H1 (cell line): ENCODE measurements around the gene MAPK14. TPM values are rescaled to one million over a fixed set of nuclear protein-coding genes. Genes with fewer than 3 reads are reported as not detected.

Experiments
- CTCF ChIA-PET: fragments of 300-600 bp; sonication (Branson Sonifier 250); formaldehyde crosslinking; loops from one replicate; lab custom pipeline; 2021; ENCODE audit not compliant: partially characterized antibody; lab: Charles Lee
- POLR2A ChIA-PET: fragments of 300-600 bp; sonication (Branson Sonifier 250); formaldehyde crosslinking; loops from one replicate; lab custom pipeline; 2021; ENCODE audit warnings: inconsistent platforms; ENCODE audit not compliant: partially characterized antibody; lab: Charles Lee
- DNase-seq, 2 experiments: peaks; one replicate each; pipeline versions ENCODE4 v3.0.0 to v3.0.0-alpha.2; 2010 to 2022; ENCODE audit warnings: low spot score in 2 of 2, low read depth in 1 of 2, mixed read lengths in 1 of 2
- FAIRE-seq: peaks from 2 replicates; lab custom pipeline; 2011; peaks lifted over from hg19 to GRCh38; lab: Jason Lieb, UNC
- H2AFZ ChIP-seq: 2 replicates; pipeline ENCODE4 v1.8.1; 2012; ENCODE audit warnings: low read length, inconsistent platforms
- H2AK5ac ChIP-seq: 2 replicates; pipeline ENCODE4 v1.6.1; 2013; ENCODE audit warnings: low read depth, low read length
- H2BK120ac ChIP-seq: replicated peaks from 2 replicates; pipeline ENCODE3; 2013; ENCODE audit warnings: low read depth, low read length, inconsistent platforms
- H2BK12ac ChIP-seq: 2 replicates; pipeline ENCODE4 v1.6.1; 2013; ENCODE audit warnings: low read depth, low read length
- H2BK15ac ChIP-seq: 2 replicates; pipeline ENCODE4 v1.6.1; 2013; ENCODE audit warnings: low read length
- H2BK20ac ChIP-seq: 2 replicates; pipeline ENCODE4 v1.6.1; 2013; ENCODE audit warnings: low read length
- H2BK5ac ChIP-seq: 2 replicates; pipeline ENCODE4 v1.6.1; 2013; ENCODE audit warnings: low read depth, low read length
- H3K14ac ChIP-seq: 2 replicates; pipeline ENCODE4 v1.6.1; 2013; ENCODE audit warnings: inconsistent platforms; ENCODE audit not compliant: insufficient read length
- H3K18ac ChIP-seq: 2 replicates; pipeline ENCODE4 v1.6.1; 2013; ENCODE audit warnings: low read length; ENCODE audit errors: extremely low read depth
- H3K23ac ChIP-seq: 2 replicates; pipeline ENCODE4 v1.6.1; 2013; ENCODE audit warnings: inconsistent platforms; ENCODE audit not compliant: insufficient read length
- H3K23me2 ChIP-seq: 2 replicates; pipeline ENCODE4 v1.6.1; 2013; ENCODE audit warnings: low read depth, low read length
- H3K27ac ChIP-seq: 2 replicates; pipeline ENCODE4 v1.6.1; 2011; ENCODE audit warnings: low read depth, low read length, inconsistent platforms
- H3K27me3 ChIP-seq, 4 experiments: replicated peaks in 1 of 4; 1 replicate in 1 of 4; 2 replicates in 3 of 4; pipeline versions ENCODE4 v1.6.1 to v1.8.1; 2011 to 2013; ENCODE audit warnings: low read length in 3 of 4, mild to moderate bottlenecking in 3 of 4, inconsistent platforms in 2 of 4, mixed read lengths in 2 of 4, moderate library complexity in 1 of 4; ENCODE audit not compliant: control insufficient read depth in 3 of 4, insufficient read depth in 3 of 4; ENCODE audit errors: extremely low read depth in 1 of 4
- H3K36me3 ChIP-seq, 4 experiments: 2 replicates each; pipeline versions ENCODE4 v1.6.1 to v1.8.1; 2011 to 2013; ENCODE audit warnings: mild to moderate bottlenecking in 4 of 4, low read length in 3 of 4, moderate library complexity in 2 of 4, control low read depth in 1 of 4, inconsistent platforms in 1 of 4; ENCODE audit not compliant: insufficient read depth in 4 of 4, control insufficient read depth in 2 of 4
- H3K4ac ChIP-seq: replicated peaks from 2 replicates; pipeline ENCODE3; 2013; ENCODE audit warnings: low read length, low read depth, mixed read lengths, inconsistent platforms; ENCODE audit not compliant: insufficient read length
- H3K4me1 ChIP-seq, 4 experiments: replicated peaks in 1 of 4; 1 replicate in 1 of 4; 2 replicates in 3 of 4; pipeline versions ENCODE4 v1.6.1 to v1.8.1; 2011 to 2013; ENCODE audit warnings: low read length in 3 of 4, inconsistent platforms in 2 of 4, mixed read lengths in 1 of 4; ENCODE audit not compliant: insufficient read depth in 4 of 4, control insufficient read depth in 3 of 4
- H3K4me2 ChIP-seq, 2 experiments: 2 replicates each; pipeline versions ENCODE4 v1.6.1 to v1.8.1; 2011 to 2013; ENCODE audit warnings: low read depth in 2 of 2, low read length in 2 of 2, control low read depth in 1 of 2, inconsistent platforms in 1 of 2, mild to moderate bottlenecking in 1 of 2; ENCODE audit not compliant: insufficient read depth in 1 of 2
- H3K4me3 ChIP-seq, 4 experiments: fragments of 200-600, 300-600 bp in 1 of 4; sonication (generic), shearing (Covaris generic), sonication (Bioruptor Twin) in 1 of 4; 2 replicates each; pipeline versions ENCODE4 v1.5.1 to v1.8.1; 2011 to 2016; ENCODE audit warnings: low read length in 4 of 4, low read depth in 3 of 4, control low read depth in 2 of 4, inconsistent platforms in 2 of 4, mild to moderate bottlenecking in 2 of 4, mixed read lengths in 1 of 4, moderate library complexity in 1 of 4; ENCODE audit not compliant: insufficient read depth in 2 of 4; ENCODE audit errors: extremely low read depth in 1 of 4
- H3K56ac ChIP-seq: replicated peaks from 2 replicates; pipeline ENCODE3; 2013; ENCODE audit warnings: low read depth, mild to moderate bottlenecking, mixed read lengths, low read length, inconsistent platforms; ENCODE audit not compliant: insufficient read length
- H3K79me1 ChIP-seq: 2 replicates; pipeline ENCODE4 v1.6.1; 2013; ENCODE audit warnings: low read depth, low read length, control low read depth
- H3K79me2 ChIP-seq, 2 experiments: 2 replicates each; pipeline versions ENCODE4 v1.6.1 to v1.8.1; 2012 to 2013; ENCODE audit warnings: low read length in 2 of 2, mild to moderate bottlenecking in 2 of 2, inconsistent platforms in 1 of 2; ENCODE audit not compliant: insufficient read depth in 2 of 2, control insufficient read depth in 1 of 2
- H3K9ac ChIP-seq, 4 experiments: replicated peaks in 1 of 4; 1 replicate in 1 of 4; 2 replicates in 3 of 4; pipeline versions ENCODE4 v1.6.1 to v1.8.1; 2011 to 2013; ENCODE audit warnings: low read depth in 3 of 4, low read length in 3 of 4, control low read depth in 2 of 4, mild to moderate bottlenecking in 2 of 4, moderate library complexity in 2 of 4, inconsistent platforms in 1 of 4; ENCODE audit errors: extremely low read depth in 1 of 4
- H3K9me3 ChIP-seq, 2 experiments: 2 replicates each; pipeline versions ENCODE4 v1.6.1 to v1.8.1; 2012 to 2013; ENCODE audit warnings: mild to moderate bottlenecking in 2 of 2, moderate library complexity in 2 of 2, control low read depth in 1 of 2, inconsistent platforms in 1 of 2, low read depth in 1 of 2, low read length in 1 of 2, mixed read lengths in 1 of 2; ENCODE audit not compliant: insufficient read depth in 2 of 2
- H4K20me1 ChIP-seq, 2 experiments: replicated peaks in 1 of 2; 2 replicates each; pipeline versions ENCODE3 to v1.8.1; 2011 to 2013; ENCODE audit warnings: inconsistent platforms in 2 of 2, low read length in 2 of 2, mild to moderate bottlenecking in 1 of 2; ENCODE audit not compliant: insufficient read depth in 2 of 2, control insufficient read depth in 1 of 2
- H4K5ac ChIP-seq: 2 replicates; pipeline ENCODE4 v1.6.1; 2013; ENCODE audit warnings: low read length, low read depth, mixed read lengths, inconsistent platforms; ENCODE audit not compliant: insufficient read length
- H4K8ac ChIP-seq: 2 replicates; pipeline ENCODE4 v1.8.0; 2013; ENCODE audit warnings: mild to moderate bottlenecking, moderate library complexity, low read length, inconsistent platforms; ENCODE audit not compliant: insufficient read depth; ENCODE audit errors: extremely low read depth
- H4K91ac ChIP-seq: replicated peaks from 2 replicates; pipeline ENCODE3; 2013; ENCODE audit warnings: low read length, mixed read lengths, inconsistent platforms; ENCODE audit not compliant: insufficient read length
- CHD1 ChIP-seq: IDR thresholded peaks from 2 replicates; pipeline ENCODE4 v1.6.1; 2012; ENCODE audit warnings: low read depth, low read length, improper control_type of control experiment
- FOSL1 ChIP-seq: IDR thresholded peaks from 2 replicates; pipeline ENCODE4 v1.6.1; 2011; ENCODE audit warnings: mild to moderate bottlenecking, low read depth, low read length, moderate library complexity; ENCODE audit not compliant: insufficient read depth
- KDM4A ChIP-seq: IDR thresholded peaks from one replicate; pipeline ENCODE4 v1.7.1; 2012; ENCODE audit warnings: low read depth, mild to moderate bottlenecking, moderate library complexity, low read length, inconsistent platforms; ENCODE audit not compliant: severe bottlenecking
- MAFK ChIP-seq: IDR thresholded peaks from 2 replicates; pipeline ENCODE4 v1.6.1; 2012; ENCODE audit warnings: low read depth, mild to moderate bottlenecking, improper control_type of control experiment, low read length
- POLR2AphosphoS5 ChIP-seq: IDR thresholded peaks from 2 replicates; pipeline ENCODE4 v1.6.1; 2011; ENCODE audit warnings: low read depth, low read length
- RBBP5 ChIP-seq: IDR thresholded peaks from 2 replicates; pipeline ENCODE4 v1.7.1; 2012; ENCODE audit warnings: low read depth, mild to moderate bottlenecking, inconsistent platforms, low read length, moderate library complexity, borderline replicate concordance
- SIRT6 ChIP-seq: IDR thresholded peaks from one replicate; pipeline ENCODE4 v1.7.1; 2012; ENCODE audit warnings: low read length, inconsistent platforms
- WGBS, 2 experiments: shearing (Covaris generic) in 1 of 2; methylation state at CpG; one replicate each; pipeline versions ENCODE4 v1.1.6 to v1.1.7; 2013 to 2015; ENCODE audit warnings: low lambda C conversion rate in 2 of 2, mixed read lengths in 2 of 2, inconsistent platforms in 1 of 2, low coverage in 1 of 2, missing lambda C conversion rate in 1 of 2; ENCODE audit not compliant: insufficient replicate concordance in 2 of 2, insufficient coverage in 1 of 2, insufficient read length in 1 of 2; ENCODE audit errors: extremely low coverage in 1 of 2, missing lambda C conversion rate in 1 of 2; 5-methylcytosine and 5-hydroxymethylcytosine counted together
- polyA plus RNA-seq, 7 experiments: library from polyadenylated mRNA; depleted of rRNA in 3 of 7; stranded (reverse) in 5 of 7; unstranded in 2 of 7; fragments of >200 nt in 5 of 7; fragments of 200-250 nt in 2 of 7; gene quantifications; 1 replicate in 5 of 7; 2 replicates in 1 of 7; 4 replicates in 1 of 7; pipeline versions ENCODE4 v1.2.1 to v1.2.3, GENCODE V29; 2011 to 2013; ENCODE audit warnings: missing spikeins in 2 of 7, mixed read lengths in 2 of 7
- total RNA-seq: library from RNA; stranded (reverse); fragmentation: NEBNext Ultra II Directional; extraction: Animal tissue kit (Norgen Biotek cat#: 25700); gene quantifications from 2 replicates; pipeline ENCODE4 v1.2.1, GENCODE V29; 2021

The MAPK14 gene
- total and polyA plus RNA-seq, 2 of the 8 experiments (the other 6 are each of a cell fraction or from before 2014, with no cell fraction given) = 18.1 to 39.3 TPM

DNA sequence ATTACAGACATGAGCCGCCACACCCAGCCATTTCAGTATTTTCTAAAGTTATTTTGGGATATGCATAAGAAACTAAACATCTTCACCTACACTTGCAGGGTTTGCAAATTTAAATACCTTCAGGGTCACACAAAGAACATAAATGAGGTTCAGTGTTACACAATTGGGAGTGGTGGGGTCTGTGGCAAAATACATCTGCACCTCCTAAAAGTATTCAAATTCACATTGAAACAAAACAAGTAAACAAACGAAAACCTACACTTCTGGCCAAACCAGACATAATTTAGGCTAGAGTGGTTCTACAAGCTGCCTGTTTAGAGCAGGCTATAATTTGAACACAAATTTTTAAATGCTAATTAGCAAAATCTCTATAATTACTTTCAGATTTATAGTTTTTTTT, 34.6 kb downstream of the MAPK14 start:
- Histone ChIP-seq H3K23me2 (peaks cover 4% of the 10 kb centered on the region; the same call in 1 of the 2 replicates), H2BK5ac (no peak overlapping the region), H3K79me2 (peaks cover 0 to 14% of the 10 kb centered on the region in 2 experiments; a peak in 2 of 4 replicates), H2BK20ac (no peak overlapping the region), H4K5ac (no peak overlapping the region), H3K4me2 (no peak overlapping the region), H2AK5ac (no peak overlapping the region), H4K91ac (no peak overlapping the region), H4K20me1 (peaks cover 0 to 3% of the 10 kb centered on the region in 2 experiments), H3K27me3 (no peaks in the 10 kb centered on the region), H3K36me3 (peaks cover 0 to 7% (median 3%) of the 10 kb centered on the region in 4 experiments; a peak in 3 of 8 replicates), H3K23ac (no peak overlapping the region), H2BK15ac (no peak overlapping the region), H3K9ac (no peak overlapping the region), H3K14ac (no peak overlapping the region), H3K27ac (no peak overlapping the region), H3K79me1 (no peaks in the 10 kb centered on the region; the same call in 1 of the 2 replicates), H2BK12ac (no peak overlapping the region), H3K4me3 (no peak overlapping the region), H3K56ac (no peak overlapping the region), H3K4ac (no peak overlapping the region), H2AFZ (no peak overlapping the region), H2BK120ac (no peak overlapping the region), H3K9me3 (no peaks in the 10 kb centered on the region), H4K8ac (no peak overlapping the region), H3K4me1 (no peaks in the 10 kb centered on the region), H3K18ac (no peak overlapping the region)
- TF ChIP-seq RBBP5 (no peak), FOSL1 (no peak), SIRT6 (no peak), CHD1 (no peak), POLR2AphosphoS5 (no peak), MAFK (no peak), KDM4A (no peak)
- DNase-seq = no peak
- CTCF ChIA-PET = interaction anchor here (1.3 kb wide), 1 partner anchor 10 kb away, joined by 4 read pairs; no protein-coding TSS in a partner anchor
- WGBS, 2 experiments = 87% methylated on average over 2 of the region's 2 CpGs; no CpG with 5 or more reads in 1 of the 2 experiments
- POLR2A ChIA-PET = no interaction called here
- no peak for FAIRE-seq
